Islet of Langerhans (tissue), 1 donor: Measurements from ENCODE around the gene SP9.

ENCODE experiments used
- FAIRE-seq: peaks from one replicate; lab custom pipeline; 2011; peaks lifted over from hg19 to GRCh38; lab: Jason Lieb, UNC

The SP9 gene

DNA sequence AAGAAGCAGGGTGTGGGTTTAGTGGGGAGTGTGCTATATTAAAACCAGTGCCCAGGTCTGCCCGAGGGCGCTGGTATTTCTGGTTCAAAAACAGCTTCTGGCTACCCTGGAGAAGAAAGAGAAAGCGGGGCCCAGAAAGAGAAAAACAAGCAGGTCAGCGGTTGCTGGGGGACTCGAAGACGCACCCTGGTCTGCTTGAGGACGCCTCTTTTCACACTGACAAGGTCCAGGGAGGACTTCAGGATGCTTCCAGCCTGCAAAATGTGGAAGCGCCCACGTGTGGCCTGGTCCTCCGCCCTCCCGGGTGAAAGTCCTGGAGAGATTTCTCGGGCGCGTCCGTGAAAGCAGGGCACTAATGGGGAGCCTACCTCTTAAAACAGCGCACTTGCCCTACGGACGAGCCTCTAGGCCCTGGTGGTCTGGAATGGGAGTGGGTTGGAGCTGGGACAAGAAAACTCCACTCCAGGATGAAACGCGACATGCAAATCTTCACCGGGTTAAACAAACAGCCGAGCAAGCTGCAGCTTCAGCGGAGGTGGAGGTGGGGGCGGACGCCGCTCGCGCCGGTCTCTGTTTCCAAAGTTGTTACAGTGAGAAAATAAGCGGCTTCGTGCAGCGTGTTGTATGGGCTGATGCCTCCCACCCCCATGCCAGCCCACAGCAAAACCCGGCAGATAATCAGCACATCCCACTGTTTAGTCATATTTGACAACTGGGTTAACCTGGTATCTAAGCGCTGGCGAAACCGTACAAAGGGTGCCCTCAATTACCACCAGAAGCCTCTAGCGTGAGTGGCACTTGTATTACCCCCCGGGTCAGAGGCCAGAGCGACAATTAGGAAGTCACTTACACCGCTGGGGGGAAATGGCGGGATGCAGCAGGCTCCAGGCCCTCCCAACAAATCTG, 1.1 kb upstream of the SP9 start:
- no peak for FAIRE-seq

DNA sequence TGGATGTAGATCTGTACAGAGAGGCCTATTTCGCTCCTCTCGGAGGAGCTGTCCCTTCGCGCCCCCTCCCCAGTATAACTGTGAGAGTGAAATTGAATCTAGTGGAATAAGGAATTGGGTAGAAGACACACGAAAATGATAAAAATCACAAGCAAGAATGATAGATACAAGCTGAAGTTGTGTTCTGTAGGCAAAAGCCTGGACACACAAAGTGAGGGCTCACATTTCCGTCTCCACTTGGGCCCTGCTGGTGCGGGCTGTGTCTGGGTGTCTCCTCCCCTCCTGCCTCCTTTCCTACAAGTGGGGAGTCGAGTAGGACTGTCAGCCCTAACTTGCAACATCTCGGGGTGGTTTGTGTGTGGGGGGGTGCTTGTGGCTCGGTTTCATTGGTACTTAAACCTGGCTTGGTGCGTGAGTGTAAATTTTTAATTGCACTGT, 457 bp upstream of the SP9 start:
- no peak for FAIRE-seq

DNA sequence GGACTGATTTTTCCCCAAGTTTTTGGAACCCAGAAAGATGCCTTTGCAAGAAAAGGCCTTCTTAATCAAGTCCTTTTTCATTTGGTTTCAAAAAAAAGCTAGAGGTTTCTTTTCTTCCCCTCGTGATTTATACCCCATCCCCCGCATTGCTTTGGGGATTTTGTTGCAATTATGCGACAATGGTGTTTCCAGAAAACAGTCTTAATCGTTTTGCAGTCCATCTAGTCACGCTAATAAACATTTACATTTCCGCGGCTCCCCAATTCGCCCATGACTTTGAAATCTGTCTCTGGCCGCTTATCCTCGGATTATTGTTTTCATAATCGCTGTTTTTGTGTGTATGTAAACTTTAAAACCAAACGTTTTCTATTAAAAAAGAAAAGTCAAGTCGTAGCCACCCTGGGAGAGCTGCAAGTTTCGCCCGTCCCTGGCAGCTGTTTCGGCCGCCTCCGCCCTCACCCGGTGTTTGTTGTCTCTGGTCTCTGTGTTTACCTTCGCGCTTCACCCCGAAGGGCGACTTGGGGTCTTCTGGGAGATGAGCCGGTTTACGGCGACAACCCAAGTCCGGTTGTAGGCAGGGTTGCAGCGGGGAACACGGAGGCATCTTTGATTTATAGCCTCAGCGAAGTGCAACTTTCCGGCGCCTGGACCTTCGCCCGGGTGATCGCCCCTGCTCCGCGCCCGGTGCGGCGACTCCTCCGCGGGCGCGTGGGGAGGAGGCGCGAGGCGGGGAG, 667 bp downstream of the SP9 start:
- no peak for FAIRE-seq

DNA sequence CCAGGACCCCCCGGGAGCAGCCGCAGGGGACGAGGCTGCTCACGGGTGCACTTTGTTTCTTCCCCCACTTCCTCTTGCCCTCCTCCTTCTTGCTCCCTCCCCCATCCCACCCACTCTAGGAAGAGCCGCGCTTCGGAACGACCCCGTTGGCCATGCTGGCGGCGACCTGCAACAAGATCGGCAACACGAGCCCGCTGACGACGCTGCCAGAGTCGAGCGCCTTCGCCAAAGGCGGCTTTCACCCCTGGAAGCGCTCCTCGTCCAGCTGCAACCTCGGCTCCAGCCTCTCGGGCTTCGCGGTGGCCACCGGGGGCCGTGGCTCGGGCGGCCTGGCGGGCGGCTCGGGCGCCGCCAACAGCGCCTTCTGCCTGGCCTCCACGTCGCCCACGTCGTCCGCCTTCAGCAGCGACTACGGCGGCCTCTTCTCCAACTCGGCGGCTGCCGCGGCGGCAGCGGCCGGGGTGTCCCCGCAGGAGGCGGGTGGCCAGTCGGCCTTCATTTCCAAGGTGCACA, 1.3 kb downstream of the SP9 start:
- FAIRE-seq, result no peak

- FAIRE-seq, result no peak
Measured at GRCh38 chr2:174336501-174337336, 2.0 kb downstream of the SP9 start.

DNA sequence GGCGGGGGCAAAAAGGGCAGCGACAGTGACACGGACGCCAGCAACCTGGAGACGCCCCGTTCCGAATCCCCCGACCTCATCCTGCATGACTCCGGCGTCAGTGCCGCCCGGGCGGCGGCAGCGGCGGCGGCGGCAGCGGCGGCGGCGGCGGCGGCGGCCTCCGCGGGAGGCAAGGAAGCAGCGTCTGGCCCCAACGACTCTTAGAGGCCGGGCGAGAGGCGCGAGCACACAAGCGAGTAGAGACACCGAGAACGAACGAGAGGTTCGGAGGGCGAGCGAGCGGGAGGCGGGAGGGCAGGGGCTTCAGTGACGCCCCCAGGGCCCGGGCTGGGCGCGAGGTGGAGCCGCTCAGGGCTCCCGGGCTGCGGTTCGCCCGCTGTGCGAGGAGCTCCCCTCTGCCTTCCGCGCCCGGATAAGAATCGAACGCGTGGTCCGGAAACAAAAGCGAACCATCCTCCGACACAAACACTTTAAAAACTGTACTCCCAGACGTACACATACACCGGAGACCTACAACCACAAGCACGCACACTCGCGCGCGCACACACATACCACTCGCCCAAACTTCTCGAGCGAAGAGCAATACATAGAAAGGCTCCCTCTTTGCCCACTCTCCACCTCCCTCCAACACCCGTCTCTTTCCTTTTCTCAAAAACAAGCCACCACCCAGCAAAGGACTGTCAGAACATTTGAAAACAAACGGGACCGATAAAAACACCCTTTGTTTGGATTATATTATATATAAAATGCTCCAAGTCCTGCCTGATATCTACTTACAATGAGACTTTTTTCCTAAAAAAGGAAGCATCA, 2.8 kb downstream of the SP9 start:
- FAIRE-seq, result no peak

DNA sequence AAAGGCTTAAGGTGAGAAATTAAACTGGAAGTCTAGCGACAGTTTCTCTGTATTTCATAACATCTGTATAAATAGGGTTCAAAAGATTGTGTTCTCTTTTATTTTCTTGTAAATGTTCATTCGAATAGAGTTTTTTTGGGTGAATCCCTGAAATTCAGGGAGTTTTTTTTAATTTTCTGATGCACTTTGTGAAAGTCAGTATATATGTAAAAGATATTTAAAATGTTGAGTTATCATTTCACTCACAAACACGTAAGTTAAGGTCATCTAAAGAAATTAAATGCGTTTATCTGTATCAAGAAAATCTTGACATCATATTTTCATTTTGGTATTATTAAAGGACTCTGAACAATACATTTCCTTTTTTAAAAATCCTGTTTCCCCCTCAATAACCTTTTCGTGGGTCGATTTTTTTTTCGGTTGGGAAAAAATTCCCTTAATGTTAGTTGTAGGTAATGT, 3.4 kb downstream of the SP9 start:
- no peak for FAIRE-seq

- no peak for FAIRE-seq
Measured at GRCh38 chr2:174338671-174339560, 4.2 kb downstream of the SP9 start.

DNA sequence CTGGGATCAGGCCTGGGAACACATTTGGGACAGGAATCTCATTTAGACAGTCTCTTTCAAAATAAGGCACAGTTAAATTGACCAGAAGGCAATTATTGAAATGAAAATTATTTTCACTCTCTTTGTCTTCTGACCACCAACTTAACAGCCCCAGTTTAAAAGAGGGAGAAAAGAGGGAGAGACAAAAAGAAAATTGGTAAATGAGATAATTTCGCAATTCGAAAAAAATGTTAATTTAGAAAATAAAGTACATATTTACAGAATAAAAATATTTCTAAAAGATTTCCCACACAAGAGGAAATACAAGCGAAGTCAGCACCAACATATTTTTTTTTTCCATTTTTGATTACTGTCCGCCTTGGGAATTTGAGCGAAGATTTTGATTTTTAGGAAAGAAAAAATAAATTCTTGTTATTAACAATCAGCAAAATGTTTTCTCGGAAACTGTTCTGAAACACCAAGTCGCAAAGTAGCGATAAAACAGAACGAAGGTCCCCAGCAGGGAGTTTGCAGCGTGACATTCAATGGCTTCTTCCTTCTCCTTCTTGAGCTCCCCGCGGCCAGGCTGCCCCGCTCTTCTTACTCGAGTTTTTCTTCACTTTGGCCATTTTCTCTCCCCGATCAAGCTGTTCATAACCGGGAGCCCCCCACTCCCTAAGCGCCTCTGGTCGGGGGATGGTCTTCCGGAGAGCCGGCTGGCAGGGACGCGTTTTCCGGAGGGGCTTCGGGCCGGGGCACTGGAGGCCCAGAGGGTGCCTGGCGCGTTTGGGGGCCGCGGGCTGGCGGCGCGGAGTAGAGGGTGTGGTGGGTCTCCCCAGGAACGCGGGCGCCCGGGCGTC, 5.0 kb downstream of the SP9 start:
- FAIRE-seq, result no peak

GRCh38 chr2:174340400-174341292, 5.9 kb downstream of the SP9 start:
- FAIRE-seq, result no peak

DNA sequence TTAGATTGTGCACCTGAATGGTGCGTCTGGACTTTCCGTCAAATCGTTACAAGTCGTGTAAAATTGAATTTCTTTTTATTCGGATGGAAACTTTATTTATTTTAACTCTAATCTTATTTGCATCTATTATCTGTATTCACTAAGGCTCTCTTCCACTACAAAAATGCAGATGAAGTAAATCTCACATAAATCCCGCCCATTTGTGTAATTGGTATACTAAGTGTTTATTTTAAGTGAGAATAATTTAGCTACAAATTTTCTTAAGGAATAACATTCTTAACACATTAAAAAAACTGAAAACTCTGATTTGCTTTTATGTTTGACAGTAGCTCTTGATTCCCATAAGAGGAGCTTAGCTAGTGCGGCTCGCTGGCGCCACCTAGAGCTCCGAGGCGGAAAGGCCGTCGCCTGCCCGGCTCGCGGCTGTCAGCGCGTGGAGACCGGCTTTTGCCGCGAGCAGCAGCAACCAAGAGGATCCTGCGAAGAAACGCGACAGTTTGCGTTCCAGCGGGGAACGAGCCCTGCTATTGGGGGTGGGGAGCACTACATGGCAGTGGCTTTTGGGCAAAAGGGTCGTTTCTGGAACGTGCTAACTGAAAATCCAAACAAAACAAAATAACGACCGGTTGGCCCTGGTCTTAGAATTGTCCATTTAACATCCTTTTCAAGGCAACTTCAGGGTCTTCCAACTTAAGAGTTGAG, 6.7 kb downstream of the SP9 start:
- peak; percentile 98 for FAIRE-seq

DNA sequence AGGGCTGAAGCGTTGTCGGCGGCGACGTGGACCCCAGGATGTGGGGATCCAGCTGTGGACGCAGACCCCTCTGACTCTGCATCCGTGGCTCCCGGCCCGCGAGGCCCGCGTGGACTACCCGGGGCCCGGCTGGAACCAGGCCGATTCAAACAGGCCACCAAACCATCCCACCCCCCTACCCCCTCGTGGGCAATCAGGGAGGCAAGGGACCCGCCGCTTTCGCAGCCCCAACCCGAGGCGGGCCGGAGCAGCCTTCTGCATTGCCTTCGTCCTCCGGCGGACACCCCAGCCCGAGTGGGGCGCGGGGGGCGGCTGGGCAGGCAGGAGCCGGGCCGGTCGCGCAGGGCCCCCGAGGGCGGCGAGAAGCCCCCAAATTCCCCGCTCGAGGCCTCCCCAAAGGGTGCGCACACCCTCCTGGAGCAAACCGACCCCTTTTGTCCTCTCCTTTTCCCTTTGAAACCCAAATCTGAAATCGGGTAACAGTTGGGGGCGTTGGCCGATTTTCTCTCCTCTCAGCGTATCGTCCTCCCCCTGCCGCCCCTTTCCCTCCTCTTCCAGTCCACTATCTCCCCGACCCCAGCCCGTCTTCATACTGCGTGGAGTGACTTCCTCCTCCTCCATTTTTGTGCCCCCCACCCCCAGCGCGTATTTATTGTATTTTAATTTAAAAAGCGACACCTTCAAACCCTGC, 7.4 kb downstream of the SP9 start:
- FAIRE-seq, result no peak

DNA sequence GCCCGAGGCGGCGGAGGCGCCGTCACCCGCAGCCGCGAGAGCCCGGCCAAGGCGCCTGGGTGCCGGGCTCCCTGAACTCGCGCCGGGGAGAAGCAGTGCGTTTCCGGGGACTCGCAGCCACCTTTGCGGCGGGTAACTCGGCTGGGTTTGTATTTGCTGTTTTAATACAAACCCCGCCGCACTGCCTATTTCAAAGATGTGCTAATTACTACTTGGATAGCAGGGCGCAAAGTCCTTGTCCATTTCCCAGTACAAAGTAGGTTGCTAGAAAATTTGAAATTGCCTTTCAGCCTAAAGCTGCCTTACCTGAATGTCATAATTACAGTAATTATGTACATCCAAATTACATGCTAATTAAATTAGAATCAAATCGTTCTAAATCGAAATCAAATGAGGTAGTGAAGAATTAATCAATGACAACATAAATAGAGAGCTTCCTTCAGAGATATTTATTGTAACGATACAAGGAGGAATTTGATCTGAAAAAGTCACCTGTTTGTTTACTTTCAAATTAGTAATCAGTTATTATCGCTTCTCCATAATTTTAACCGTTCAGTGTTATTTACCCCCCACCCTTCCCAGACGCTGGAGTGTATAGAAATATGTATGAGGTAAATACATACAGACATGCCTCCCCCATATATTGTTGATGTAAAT, 8.1 kb downstream of the SP9 start:
- FAIRE-seq, result no peak

DNA sequence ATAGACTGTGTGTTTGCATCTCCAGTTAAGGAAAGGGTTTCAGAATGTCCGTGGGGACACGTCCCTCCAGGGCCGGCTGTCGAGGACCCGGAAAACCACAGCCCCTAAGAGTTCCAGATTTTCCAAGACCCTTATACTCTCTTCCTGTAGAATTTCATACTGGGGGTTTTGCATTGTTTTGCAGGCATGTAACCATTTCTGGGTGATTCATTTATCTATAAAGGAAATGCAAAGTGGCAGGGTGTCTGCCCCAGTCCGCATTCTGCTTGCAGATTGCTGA, 8.5 kb downstream of the SP9 start:
- no peak for FAIRE-seq

DNA sequence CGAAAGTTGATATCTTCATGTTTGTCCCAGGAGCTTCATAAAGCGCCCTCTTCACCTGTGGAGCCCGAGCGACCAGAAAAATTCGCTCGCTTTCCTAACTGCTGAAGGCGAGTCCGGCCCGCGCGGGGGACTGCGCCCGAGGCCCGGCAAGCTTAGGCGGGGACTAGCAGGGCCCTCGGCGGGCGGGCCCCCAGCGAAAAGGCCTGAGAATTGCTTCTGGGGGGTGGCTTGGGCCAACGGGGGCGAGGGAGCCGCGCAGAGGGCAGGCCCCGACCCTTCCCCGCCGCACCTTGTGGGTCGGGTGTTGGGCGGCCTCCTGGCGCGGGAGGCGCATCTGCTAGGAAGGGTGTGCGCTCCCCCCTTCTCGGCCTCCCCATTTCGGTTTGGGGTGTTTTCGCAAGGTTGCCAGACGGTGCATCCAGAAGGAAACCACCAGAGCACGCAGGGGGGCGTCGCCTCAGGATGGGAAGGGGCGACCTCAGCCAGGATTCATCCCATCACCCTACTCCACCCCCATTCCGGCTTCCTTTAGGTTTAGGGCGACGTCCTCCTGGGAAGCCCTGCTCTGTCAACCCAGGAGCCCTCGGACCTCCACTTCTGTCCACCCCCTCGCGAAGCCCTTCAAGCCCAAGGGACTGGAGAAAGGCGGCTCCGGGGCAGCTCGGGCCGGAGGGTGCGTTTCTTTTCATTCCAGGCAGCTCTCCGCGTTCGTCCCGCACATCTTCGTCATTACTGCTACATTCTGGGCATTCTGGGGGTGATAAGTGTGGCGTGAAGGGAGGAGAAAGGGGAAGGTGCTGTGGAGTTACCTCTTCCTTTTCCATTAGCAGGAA, 9.1 kb downstream of the SP9 start:
- FAIRE-seq, result no peak
